Ishikawa (cell line): Measurements from ENCODE around the gene DYNLT2.

Experiments used
- CEBPB ChIP-seq: IDR thresholded peaks from 2 replicates; pipeline ENCODE4 v1.6.1; 2012
- CREB1 ChIP-seq: IDR thresholded peaks from 2 replicates; pipeline ENCODE4 v1.6.1; 2012; ENCODE audit warnings: low read depth
- EGR1 ChIP-seq: IDR thresholded peaks from 2 replicates; pipeline ENCODE4 v1.6.1; 2012
- EP300 ChIP-seq: IDR thresholded peaks from 2 replicates; pipeline ENCODE4 v1.6.1; 2012; ENCODE audit warnings: borderline replicate concordance
- FOXM1 ChIP-seq: IDR thresholded peaks from 2 replicates; pipeline ENCODE4 v1.6.1; 2012; ENCODE audit warnings: low read depth, borderline replicate concordance
- MAX ChIP-seq: IDR thresholded peaks from 2 replicates; pipeline ENCODE4 v1.6.1; 2012
- RAD21 ChIP-seq: IDR thresholded peaks from 2 replicates; pipeline ENCODE4 v1.6.1; 2012; ENCODE audit warnings: low read depth
- REST ChIP-seq: IDR thresholded peaks from 2 replicates; pipeline ENCODE4 v1.6.1; 2012; ENCODE audit warnings: low read depth, mild to moderate bottlenecking
- TAF1 ChIP-seq: IDR thresholded peaks from 2 replicates; pipeline ENCODE4 v1.6.1; 2012; ENCODE audit warnings: low read depth, mild to moderate bottlenecking
- TCF12 ChIP-seq: IDR thresholded peaks from 2 replicates; pipeline ENCODE4 v1.6.1; 2012; ENCODE audit warnings: low read depth
- TEAD4 ChIP-seq: IDR thresholded peaks from 2 replicates; pipeline ENCODE4 v1.6.1; 2012
- USF1 ChIP-seq: IDR thresholded peaks from 2 replicates; pipeline ENCODE4 v1.6.1; 2012
- YY1 ChIP-seq: IDR thresholded peaks from 2 replicates; pipeline ENCODE4 v1.6.1; 2012; ENCODE audit warnings: low read depth
- ZBTB7A ChIP-seq: IDR thresholded peaks from 2 replicates; pipeline ENCODE4 v1.6.1; 2012; ENCODE audit warnings: low read depth

- TF ChIP-seq EGR1, result no peak
- no peak for TF ChIP-seq CEBPB
- TF ChIP-seq REST, result no peak
- no peak for TF ChIP-seq CREB1
- no peak for TF ChIP-seq MAX
- no peak for TF ChIP-seq YY1
- no peak for TF ChIP-seq TAF1
- no peak for TF ChIP-seq TCF12
- TF ChIP-seq FOXM1, result no peak
- no peak for TF ChIP-seq EP300
- no peak for TF ChIP-seq RAD21
- TF ChIP-seq USF1, result no peak
- no peak for TF ChIP-seq TEAD4
- TF ChIP-seq ZBTB7A, result no peak
Measured at GRCh38 chr6:169783971-169784820, 32.8 kb upstream of the DYNLT2 start.
